22Rv1 (cell line): Measurements from ENCODE around the gene CDX2.

Experiments
- ZFX ChIP-seq: fragments of 450-650 bp; IDR thresholded peaks from 2 replicates; pipeline ENCODE4 v1.6.1; 2017; ENCODE audit warnings: antibody characterized with exemption, borderline replicate concordance
- TF ChIP-seq, protein P1 (sequence below): fragments of 450-650 bp; IDR thresholded peaks from 2 replicates; pipeline ENCODE4 v1.5.1; 2017; ENCODE audit warnings: mild to moderate bottlenecking

DNA sequence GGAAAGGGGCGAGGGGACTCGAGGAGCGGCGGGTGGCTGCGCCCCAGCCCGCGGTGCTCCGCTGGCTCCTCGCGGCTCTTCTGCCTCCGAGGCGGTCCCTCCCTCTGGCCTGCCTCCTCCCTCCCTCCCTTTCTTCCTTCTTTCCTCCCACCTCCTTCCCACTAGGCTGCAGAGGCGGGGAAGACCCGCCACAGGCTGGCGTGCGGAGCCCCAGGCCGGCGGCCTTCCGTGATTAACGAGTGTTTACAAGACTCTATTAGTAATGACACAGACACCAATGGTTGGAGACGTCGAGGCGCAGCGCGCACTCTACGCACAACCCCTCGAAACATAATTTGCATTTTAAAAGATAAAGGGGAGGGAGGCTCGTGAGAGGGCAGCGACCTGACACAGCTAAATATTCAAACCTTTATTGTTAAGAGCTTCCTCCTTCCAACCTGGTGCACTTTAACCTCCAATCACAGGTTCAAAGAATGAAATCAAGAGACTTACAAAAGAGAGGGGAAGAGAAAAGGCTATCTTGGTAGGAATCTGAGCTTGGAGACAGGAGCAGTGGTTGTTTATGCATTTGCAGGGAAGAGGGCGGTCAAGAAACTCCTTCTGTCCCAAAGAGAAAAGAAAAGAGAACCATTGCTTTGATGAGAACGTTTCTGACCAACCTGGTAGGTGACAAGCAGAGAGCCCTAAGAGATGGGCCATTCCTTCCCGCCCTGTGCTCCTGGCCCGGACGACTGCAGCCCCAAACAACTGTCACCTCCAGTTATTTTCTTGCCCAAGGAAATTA is at the start of gene CDX2:
- TF ChIP-seq, protein P1, sequence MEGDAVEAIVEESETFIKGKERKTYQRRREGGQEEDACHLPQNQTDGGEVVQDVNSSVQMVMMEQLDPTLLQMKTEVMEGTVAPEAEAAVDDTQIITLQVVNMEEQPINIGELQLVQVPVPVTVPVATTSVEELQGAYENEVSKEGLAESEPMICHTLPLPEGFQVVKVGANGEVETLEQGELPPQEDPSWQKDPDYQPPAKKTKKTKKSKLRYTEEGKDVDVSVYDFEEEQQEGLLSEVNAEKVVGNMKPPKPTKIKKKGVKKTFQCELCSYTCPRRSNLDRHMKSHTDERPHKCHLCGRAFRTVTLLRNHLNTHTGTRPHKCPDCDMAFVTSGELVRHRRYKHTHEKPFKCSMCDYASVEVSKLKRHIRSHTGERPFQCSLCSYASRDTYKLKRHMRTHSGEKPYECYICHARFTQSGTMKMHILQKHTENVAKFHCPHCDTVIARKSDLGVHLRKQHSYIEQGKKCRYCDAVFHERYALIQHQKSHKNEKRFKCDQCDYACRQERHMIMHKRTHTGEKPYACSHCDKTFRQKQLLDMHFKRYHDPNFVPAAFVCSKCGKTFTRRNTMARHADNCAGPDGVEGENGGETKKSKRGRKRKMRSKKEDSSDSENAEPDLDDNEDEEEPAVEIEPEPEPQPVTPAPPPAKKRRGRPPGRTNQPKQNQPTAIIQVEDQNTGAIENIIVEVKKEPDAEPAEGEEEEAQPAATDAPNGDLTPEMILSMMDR = no peak
- TF ChIP-seq ZFX = no peak
